Stimulated activated naive B cell treated with anti-CD40 and anti-IgM and Interleukin-4, amounts not matched to agents 10 μg/mL and 1 μg/mL and 100 μg/mL, for 72 hours (primary cell): Measurements from ENCODE around the gene SRSF9.
"Not testable (repeated sequence)": the region's sequence is repeated elsewhere in the genome, so short reads cannot be mapped to it uniquely, and the experiment has no call there.

Experiments
- ATAC-seq, 2 donors: fragments of 150-1000 bp; cut with Tn5 transposase; replicated peaks; 2 replicates each; pipeline ENCODE4 v1.10.0; 2021; ENCODE audit warnings: moderate library complexity in 1 of 2
- DNase-seq: peaks from one replicate; pipeline ENCODE4 v3.0.0; 2021
- H3K27ac Mint-ChIP-seq: one replicate; pipeline ENCODE4 v1.8.0; 2022; ENCODE audit warnings: mild to moderate bottlenecking, mixed read lengths
- H3K27me3 Mint-ChIP-seq, 2 donors: one replicate each; pipeline ENCODE4 v1.8.0; 2022; ENCODE audit warnings: mixed read lengths in 2 of 2
- H3K36me3 Mint-ChIP-seq, 2 donors: one replicate each; pipeline ENCODE4 v1.8.0; 2022; ENCODE audit warnings: mixed read lengths in 2 of 2, mild to moderate bottlenecking in 1 of 2
- H3K4me1 Mint-ChIP-seq, 2 donors: one replicate each; pipeline ENCODE4 v1.8.0; 2022; ENCODE audit warnings: mixed read lengths in 2 of 2, mild to moderate bottlenecking in 1 of 2
- H3K4me3 Mint-ChIP-seq, 2 donors: one replicate each; pipeline ENCODE4 v1.8.0; 2022; ENCODE audit warnings: mild to moderate bottlenecking in 2 of 2, mixed read lengths in 2 of 2, moderate library complexity in 1 of 2
- H3K9me3 Mint-ChIP-seq, 2 donors: one replicate each; pipeline ENCODE4 v1.8.0; 2022; ENCODE audit warnings: mixed read lengths in 2 of 2, mild to moderate bottlenecking in 1 of 2

SRSF9 gene

GRCh38 chr12:120469450-120470149 is at the start of gene SRSF9:
Gene SRSF9, minus strand, starts transcription at chr12:120469748. Its CDS starts 139 bp downstream, at chr12:120469609.
- Mint-ChIP-seq H3K9me3 (no peaks in the 10 kb centered on the region), H3K36me3 (peaks cover 15 to 21% of the 10 kb centered on the region in 2 donors), H3K27me3 (no peaks in the 10 kb centered on the region), H3K27ac (peak within 1 kb of the TSS; percentile 96), H3K4me1 (peaks cover 18 to 55% of the 10 kb centered on the region in 2 donors), H3K4me3 (peak within 1 kb of the TSS; percentile 94 to 98)
- ATAC-seq (peak; percentile 92 to 93), DNase-seq (peak; percentile 95)

- not testable (repeated sequence) for H3K27me3 Mint-ChIP-seq, ATAC-seq, H3K9me3 Mint-ChIP-seq, H3K4me3 Mint-ChIP-seq, H3K4me1 Mint-ChIP-seq, H3K27ac Mint-ChIP-seq, DNase-seq
- H3K36me3 Mint-ChIP-seq: peaks cover 25 to 29% of the 10 kb centered on the region in 2 donors
Measured at GRCh38 chr12:120519324-120519723, 49.8 kb upstream of the SRSF9 start.

- no peak for DNase-seq
- no peak overlapping the region for H3K4me3 Mint-ChIP-seq
- no peak for ATAC-seq
- no peaks in the 10 kb centered on the region for H3K9me3 Mint-ChIP-seq
- H3K4me1 Mint-ChIP-seq: no peaks in the 10 kb centered on the region
- H3K36me3 Mint-ChIP-seq: peaks cover 27 to 33% of the 10 kb centered on the region in 2 donors
- H3K27ac Mint-ChIP-seq: no peak overlapping the region
- no peaks in the 10 kb centered on the region for H3K27me3 Mint-ChIP-seq
Measured at GRCh38 chr12:120515496-120515895, 45.9 kb upstream of the SRSF9 start.

- H3K27ac Mint-ChIP-seq: no peak overlapping the region
- H3K4me1 Mint-ChIP-seq: no peaks in the 10 kb centered on the region
- H3K9me3 Mint-ChIP-seq: no peaks in the 10 kb centered on the region
Measured at GRCh38 chr12:120514002-120514401, 44.5 kb upstream of the SRSF9 start.

GRCh38 chr12:120508537-120508936 is 39.0 kb upstream of the SRSF9 start:
- DNase-seq (no peak), ATAC-seq (no peak)
- Mint-ChIP-seq H3K27me3 (no peaks in the 10 kb centered on the region), H3K27ac (no peak overlapping the region), H3K9me3 (no peaks in the 10 kb centered on the region), H3K4me1 (no peaks in the 10 kb centered on the region), H3K36me3 (peaks cover 21 to 40% of the 10 kb centered on the region in 2 donors), H3K4me3 (no peak overlapping the region)

More at GRCh38 chr12:120514002-120514401, 44.5 kb upstream of the SRSF9 start:
- DNase-seq: no peak
- ATAC-seq: no peak
- Mint-ChIP-seq H3K36me3 (peaks cover 31 to 44% of the 10 kb centered on the region in 2 donors), H3K4me3 (no peak overlapping the region), H3K27me3 (no peaks in the 10 kb centered on the region)

- no peaks in the 10 kb centered on the region for H3K4me1 Mint-ChIP-seq
- ATAC-seq (no peak), DNase-seq (no peak)
- no peak overlapping the region for H3K27ac Mint-ChIP-seq
- H3K9me3 Mint-ChIP-seq: no peaks in the 10 kb centered on the region
- no peak overlapping the region for H3K4me3 Mint-ChIP-seq
- peaks cover 21 to 46% of the 10 kb centered on the region in 2 donors for H3K36me3 Mint-ChIP-seq
- no peaks in the 10 kb centered on the region for H3K27me3 Mint-ChIP-seq
Measured at GRCh38 chr12:120504587-120504986, 35.0 kb upstream of the SRSF9 start.

- H3K27me3 Mint-ChIP-seq: no peaks in the 10 kb centered on the region
- ATAC-seq (no peak), DNase-seq (no peak)
- H3K4me1 Mint-ChIP-seq: peaks cover 15 to 26% of the 10 kb centered on the region in 2 donors
- H3K4me3 Mint-ChIP-seq: no peak overlapping the region
- H3K27ac Mint-ChIP-seq: peak overlapping the region; percentile 9
- peaks cover 38 to 60% of the 10 kb centered on the region in 2 donors for H3K36me3 Mint-ChIP-seq
- no peaks in the 10 kb centered on the region for H3K9me3 Mint-ChIP-seq
Measured at GRCh38 chr12:120500581-120500980, 31.0 kb upstream of the SRSF9 start.

GRCh38 chr12:120498870-120499515 is 29.4 kb upstream of the SRSF9 start:
- H3K27ac Mint-ChIP-seq: no peak overlapping the region
- H3K36me3 Mint-ChIP-seq: peaks cover 37 to 58% of the 10 kb centered on the region in 2 donors
- H3K4me3 Mint-ChIP-seq: no peak overlapping the region
- H3K27me3 Mint-ChIP-seq: no peaks in the 10 kb centered on the region
- H3K9me3 Mint-ChIP-seq: no peaks in the 10 kb centered on the region
- H3K4me1 Mint-ChIP-seq: peaks cover 22 to 38% of the 10 kb centered on the region in 2 donors
- DNase-seq (no peak), ATAC-seq (no peak)

- H3K36me3 Mint-ChIP-seq: peaks cover 28 to 47% of the 10 kb centered on the region in 2 donors
- H3K4me1 Mint-ChIP-seq: peaks cover 22 to 38% of the 10 kb centered on the region in 2 donors
- no peaks in the 10 kb centered on the region for H3K9me3 Mint-ChIP-seq
- DNase-seq (no peak), ATAC-seq (no peak)
- H3K27me3 Mint-ChIP-seq: no peaks in the 10 kb centered on the region
- H3K27ac Mint-ChIP-seq: peak overlapping the region; percentile 96
- peak overlapping the region; percentile 91 to 94 for H3K4me3 Mint-ChIP-seq
Measured at GRCh38 chr12:120497524-120498150, 28.1 kb upstream of the SRSF9 start.

- H3K4me3 Mint-ChIP-seq: peak overlapping the region; percentile 91 to 94
- DNase-seq (peak; percentile 16), ATAC-seq (peak; percentile 36 to 41)
- peaks cover 26 to 44% of the 10 kb centered on the region in 2 donors for H3K36me3 Mint-ChIP-seq
- H3K27ac Mint-ChIP-seq: peak overlapping the region; percentile 96
- H3K4me1 Mint-ChIP-seq: peaks cover 22 to 38% of the 10 kb centered on the region in 2 donors
- no peaks in the 10 kb centered on the region for H3K27me3 Mint-ChIP-seq
- no peaks in the 10 kb centered on the region for H3K9me3 Mint-ChIP-seq
Measured at GRCh38 chr12:120496413-120497340, 27.1 kb upstream of the SRSF9 start.

GRCh38 chr12:120495731-120496412 is 26.3 kb upstream of the SRSF9 start, which contains the start of gene DYNLL1:
Gene DYNLL1, plus strand, starts transcription at chr12:120496113. Its CDS starts 309 bp downstream, at chr12:120496422.
- Mint-ChIP-seq H3K4me1 (peaks cover 22 to 38% of the 10 kb centered on the region in 2 donors), H3K27ac (peak within 1 kb of the TSS; percentile 96), H3K36me3 (peaks cover 26 to 48% of the 10 kb centered on the region in 2 donors), H3K4me3 (peak within 1 kb of the TSS; percentile 91 to 94), H3K27me3 (no peaks in the 10 kb centered on the region), H3K9me3 (no peaks in the 10 kb centered on the region)
- ATAC-seq (peak; percentile 96), DNase-seq (peak; percentile 98)

GRCh38 chr12:120495186-120495730 is 25.7 kb upstream of the SRSF9 start:
- no peaks in the 10 kb centered on the region for H3K9me3 Mint-ChIP-seq
- DNase-seq (no peak), ATAC-seq (peak; percentile 25)
- peak overlapping the region; percentile 91 to 94 for H3K4me3 Mint-ChIP-seq
- peak overlapping the region; percentile 96 for H3K27ac Mint-ChIP-seq
- peaks cover 28 to 45% of the 10 kb centered on the region in 2 donors for H3K36me3 Mint-ChIP-seq
- peaks cover 22 to 38% of the 10 kb centered on the region in 2 donors for H3K4me1 Mint-ChIP-seq
- H3K27me3 Mint-ChIP-seq: no peaks in the 10 kb centered on the region
